Ascending aorta (tissue), 2 donors: ENCODE data around the gene TMEM132A. TPM values are rescaled to one million over a fixed set of nuclear protein-coding genes. Genes with fewer than 3 reads are reported as not detected.
A peak's percentile ranks its signal among the peaks of the same experiment; 100 is the strongest.

Source experiments
- DNase-seq, 2 donors: peaks; one replicate each; pipeline ENCODE4 v3.0.0-alpha.2; 2019; ENCODE audit warnings: low spot score in 2 of 2
- H3K27ac ChIP-seq, 2 donors: fragments of 200-600 bp; sonication (generic); one replicate each; pipeline ENCODE4 v1.5.1; 2016 to 2017; ENCODE audit warnings: mild to moderate bottlenecking in 1 of 2
- H3K27me3 ChIP-seq: fragments of 200-600 bp; sonication (generic); one replicate; pipeline ENCODE4 v1.5.1; 2017
- H3K36me3 ChIP-seq, 2 donors: fragments of 200-600 bp; sonication (generic); one replicate each; pipeline ENCODE4 v1.5.1; 2016
- H3K4me1 ChIP-seq, 2 donors: fragments of 200-600 bp; sonication (generic); one replicate each; pipeline ENCODE4 v1.5.1; 2016 to 2017; ENCODE audit warnings: mild to moderate bottlenecking in 1 of 2
- H3K4me3 ChIP-seq, 2 donors: fragments of 200-600 bp; sonication (generic); one replicate each; pipeline ENCODE4 v1.5.1; 2016 to 2017; ENCODE audit warnings: mild to moderate bottlenecking in 1 of 2
- H3K9me3 ChIP-seq, 2 donors: fragments of 200-600 bp; sonication (generic); one replicate each; pipeline ENCODE4 v1.5.1; 2016
- CTCF ChIP-seq, 3 experiments: fragments of 200-600 bp in 2 of 3; fragments of 450-650 bp in 1 of 3; sonication (generic) in 2 of 3; IDR thresholded peaks; one replicate each; pipeline ENCODE4 v1.5.1; 2016 to 2019; ENCODE audit warnings: antibody characterized with exemption in 3 of 3, mild to moderate bottlenecking in 1 of 3, moderate library complexity in 1 of 3
- intact Hi-C: fragments of 100-400 bp; cut with DNase I; formaldehyde crosslinking; loops from one replicate; pipeline ENCODE4 v1.15.1; 2023
- total RNA-seq: library from RNA; depleted of rRNA; stranded (reverse); fragments of >200 nt; gene quantifications from one replicate; pipeline ENCODE4 v1.1.0, GENCODE V29; 2016

Gene TMEM132A
- total RNA-seq, 1 donor from 2014 or later = 18.9 TPM

- Histone ChIP-seq H3K4me3 (peak overlapping the region; percentile 70 to 96), H3K9me3 (no peaks in the 10 kb centered on the region), H3K27ac (peak overlapping the region; percentile 89 to 97), H3K27me3 (no peaks in the 10 kb centered on the region), H3K4me1 (peaks cover 0 to 28% of the 10 kb centered on the region in 2 donors), H3K36me3 (peaks cover 7 to 10% of the 10 kb centered on the region in 2 donors)
- intact Hi-C loops = loop anchor here (5.0 kb wide), 2 partner anchors 37 to 212 kb away; partner anchors contain the start of gene SLC15A3
- peak; percentile 22 to 49 (median 26) for TF ChIP-seq CTCF (IDR thresholded peaks at IDR 0.05)
- peak; percentile 48 to 89 for DNase-seq
These were observed 8.9 kb upstream of the TMEM132A start for GRCh38 chr11:60915248-60915914.

GRCh38 chr11:60916669-60917206 is 7.5 kb upstream of the TMEM132A start:
- Histone ChIP-seq H3K9me3 (no peaks in the 10 kb centered on the region), H3K27ac (peak overlapping the region in 1 of 2 donors; percentile 11), H3K4me1 (peaks cover 0 to 28% of the 10 kb centered on the region in 2 donors)

GRCh38 chr11:60917267-60917666 is 7.0 kb upstream of the TMEM132A start:
- no peak for DNase-seq
- Histone ChIP-seq H3K9me3 (no peaks in the 10 kb centered on the region), H3K36me3 (peaks cover 26 to 28% of the 10 kb centered on the region in 2 donors), H3K27me3 (no peaks in the 10 kb centered on the region), H3K27ac (no peak overlapping the region), H3K4me1 (peaks cover 0 to 28% of the 10 kb centered on the region in 2 donors), H3K4me3 (no peak overlapping the region)
- intact Hi-C loops = loop anchor here (5.0 kb wide), 2 partner anchors 35 to 210 kb away; partner anchors contain the start of gene SLC15A3
- TF ChIP-seq CTCF (IDR thresholded peaks at IDR 0.05) = no peak

More at GRCh38 chr11:60916669-60917206, 7.5 kb upstream of the TMEM132A start:
- no peak for TF ChIP-seq CTCF (IDR thresholded peaks at IDR 0.05)
- Histone ChIP-seq H3K36me3 (peaks cover 20 to 23% of the 10 kb centered on the region in 2 donors), H3K4me3 (no peak overlapping the region), H3K27me3 (no peaks in the 10 kb centered on the region)
- no peak for DNase-seq
- intact Hi-C loops = loop anchor here (5.0 kb wide), 2 partner anchors 36 to 211 kb away; partner anchors contain the start of gene SLC15A3

GRCh38 chr11:60918251-60918938 is 5.9 kb upstream of the TMEM132A start:
- H3K4me1 ChIP-seq = peaks cover 0 to 20% of the 10 kb centered on the region in 2 donors
- no peaks in the 10 kb centered on the region for H3K27me3 ChIP-seq
- intact Hi-C loops = loop anchor here (5.0 kb wide), 2 partner anchors 34 to 209 kb away; partner anchors contain the start of gene SLC15A3
- H3K9me3 ChIP-seq = no peaks in the 10 kb centered on the region
- DNase-seq = no peak
- no peak overlapping the region for H3K27ac ChIP-seq
- TF ChIP-seq CTCF (IDR thresholded peaks at IDR 0.05) = no peak
- peaks cover 33 to 40% of the 10 kb centered on the region in 2 donors for H3K36me3 ChIP-seq
- no peak overlapping the region for H3K4me3 ChIP-seq

GRCh38 chr11:60918939-60919265 is 5.4 kb upstream of the TMEM132A start:
- no peak overlapping the region for H3K27ac ChIP-seq
- H3K9me3 ChIP-seq = no peaks in the 10 kb centered on the region
- no peaks in the 10 kb centered on the region for H3K27me3 ChIP-seq
- intact Hi-C loops = loop anchor here (5.0 kb wide), 2 partner anchors 33 to 208 kb away; partner anchors contain the start of gene SLC15A3
- no peak overlapping the region for H3K4me3 ChIP-seq
- TF ChIP-seq CTCF (IDR thresholded peaks at IDR 0.05) = no peak
- DNase-seq = no peak
- H3K36me3 ChIP-seq = peaks cover 33 to 40% of the 10 kb centered on the region in 2 donors
- peaks cover 0 to 22% of the 10 kb centered on the region in 2 donors for H3K4me1 ChIP-seq
